Fibroblast of skin of scalp (primary cell): ENCODE results near the gene KLHL30.
"Not testable (repeated sequence)": the region's sequence is repeated elsewhere in the genome, so short reads cannot be mapped to it uniquely, and the experiment has no call there.

Experiments
- DNase-seq: peaks from one replicate; pipeline ENCODE4 v3.0.0-alpha.2; 2013

Gene KLHL30

GRCh38 chr2:238102865-238103264 is 35.6 kb upstream of the KLHL30 start:
- no peak for DNase-seq

GRCh38 chr2:238103465-238104225 is 34.8 kb upstream of the KLHL30 start:
- DNase-seq = no peak

- DNase-seq = no peak
Measured at GRCh38 chr2:238104226-238104690, 34.2 kb upstream of the KLHL30 start.

GRCh38 chr2:238104691-238105371 is 33.6 kb upstream of the KLHL30 start:
- DNase-seq = no peak

GRCh38 chr2:238105506-238106338 is 32.7 kb upstream of the KLHL30 start:
- no peak for DNase-seq

GRCh38 chr2:238106339-238106697 is 32.1 kb upstream of the KLHL30 start:
- DNase-seq = no peak

GRCh38 chr2:238106698-238107524 is 31.6 kb upstream of the KLHL30 start:
- no peak for DNase-seq

- no peak for DNase-seq
Measured at GRCh38 chr2:238107525-238108422, 30.7 kb upstream of the KLHL30 start.

- no peak for DNase-seq
Measured at GRCh38 chr2:238108423-238109183, 29.9 kb upstream of the KLHL30 start.

GRCh38 chr2:238113611-238114010 is 24.9 kb upstream of the KLHL30 start:
- no peak for DNase-seq

GRCh38 chr2:238114331-238114841 is 24.1 kb upstream of the KLHL30 start:
- no peak for DNase-seq

- no peak for DNase-seq
Measured at GRCh38 chr2:238114851-238115660, 23.4 kb upstream of the KLHL30 start.

- DNase-seq = not testable (repeated sequence)
Measured at GRCh38 chr2:238115709-238116108, 22.8 kb upstream of the KLHL30 start.

- no peak for DNase-seq
Measured at GRCh38 chr2:238116298-238117198, 21.9 kb upstream of the KLHL30 start.

GRCh38 chr2:238117199-238118154 is 21.0 kb upstream of the KLHL30 start:
- peak; percentile 27 for DNase-seq

- DNase-seq = no peak
Measured at GRCh38 chr2:238119756-238120462, 18.6 kb upstream of the KLHL30 start.
